MM.1S (cell line): ENCODE data around the gene MYBPC2.
A peak's percentile ranks its signal among the peaks of the same experiment; 100 is the strongest.

Source experiments
- DNase-seq: peaks from one replicate; pipeline ENCODE4 v3.0.0-alpha.2; 2015
- H2AFZ ChIP-seq: fragments of 300-600 bp; sonication (generic); 2 replicates; pipeline ENCODE4 v1.6.0; 2016; ENCODE audit warnings: antibody characterized with exemption, low read length
- H3F3A ChIP-seq: fragments of 300-600 bp; sonication (generic); 2 replicates; pipeline ENCODE4 v1.6.1; 2016; ENCODE audit warnings: mild to moderate bottlenecking, antibody characterized with exemption, low read length, moderate library complexity, mixed read lengths; ENCODE audit not compliant: insufficient read depth
- H3K27ac ChIP-seq: fragments of 300-600 bp; sonication (generic); 2 replicates; pipeline ENCODE4 v1.5.1; 2016; ENCODE audit warnings: mild to moderate bottlenecking, low read length
- H3K27me3 ChIP-seq: fragments of 300-600 bp; sonication (generic); replicated peaks from 2 replicates; pipeline ENCODE4 v1.6.0; 2016; ENCODE audit warnings: low read length; ENCODE audit not compliant: insufficient read depth
- H3K36me3 ChIP-seq: fragments of 300-600 bp; sonication (generic); replicated peaks from 2 replicates; pipeline ENCODE4 v1.6.1; 2016; ENCODE audit warnings: mild to moderate bottlenecking, low read length, mixed read lengths; ENCODE audit not compliant: insufficient read depth
- H3K4me1 ChIP-seq: fragments of 300-600 bp; sonication (generic); 2 replicates; pipeline ENCODE4 v1.6.1; 2016; ENCODE audit warnings: low read length, mixed read lengths
- H3K4me2 ChIP-seq: fragments of 300-600 bp; sonication (generic); 2 replicates; pipeline ENCODE4 v1.6.0; 2016; ENCODE audit warnings: low read depth, low read length
- H3K4me3 ChIP-seq: fragments of 300-600 bp; sonication (generic); 2 replicates; pipeline ENCODE4 v1.5.1; 2016; ENCODE audit warnings: low read length, mixed read lengths
- H3K79me2 ChIP-seq: fragments of 300-600 bp; sonication (generic); 2 replicates; pipeline ENCODE4 v1.6.1; 2016; ENCODE audit warnings: mixed run types, low read length, mixed read lengths
- H3K9ac ChIP-seq: fragments of 300-600 bp; sonication (generic); 2 replicates; pipeline ENCODE4 v1.6.1; 2016; ENCODE audit warnings: low read length, mixed read lengths
- H3K9me2 ChIP-seq: fragments of 300-600 bp; sonication (generic); replicated peaks from 2 replicates; pipeline ENCODE4 v1.6.1; 2016; ENCODE audit warnings: mild to moderate bottlenecking, low read length, mixed read lengths; ENCODE audit not compliant: insufficient read depth
- H3K9me3 ChIP-seq: fragments of 300-600 bp; sonication (generic); replicated peaks from 2 replicates; pipeline ENCODE4 v1.6.1; 2016; ENCODE audit warnings: mild to moderate bottlenecking, low read length, mixed read lengths; ENCODE audit not compliant: insufficient read depth
- H4K20me1 ChIP-seq: fragments of 300-600 bp; sonication (generic); 2 replicates; pipeline ENCODE4 v1.6.1; 2016; ENCODE audit warnings: mild to moderate bottlenecking, low read length, moderate library complexity, mixed read lengths; ENCODE audit not compliant: insufficient read depth
- EZH2 ChIP-seq: fragments of 300-600 bp; sonication (generic); optimal IDR thresholded peaks from 2 replicates; pipeline ENCODE3; 2017; ENCODE audit warnings: low read depth, mild to moderate bottlenecking, antibody characterized with exemption, low read length, mixed read lengths
- EZH2phosphoT487 ChIP-seq: fragments of 300-600 bp; sonication (generic); IDR thresholded peaks from 2 replicates; pipeline ENCODE4 v1.6.1; 2018; ENCODE audit warnings: antibody characterized with exemption, low read length
- TF ChIP-seq, protein P1 (sequence below): fragments of 300-600 bp; sonication (generic); IDR thresholded peaks from 2 replicates; pipeline ENCODE4 v1.5.1; 2016; ENCODE audit warnings: antibody characterized with exemption, low read length, mixed read lengths

Gene MYBPC2

DNA sequence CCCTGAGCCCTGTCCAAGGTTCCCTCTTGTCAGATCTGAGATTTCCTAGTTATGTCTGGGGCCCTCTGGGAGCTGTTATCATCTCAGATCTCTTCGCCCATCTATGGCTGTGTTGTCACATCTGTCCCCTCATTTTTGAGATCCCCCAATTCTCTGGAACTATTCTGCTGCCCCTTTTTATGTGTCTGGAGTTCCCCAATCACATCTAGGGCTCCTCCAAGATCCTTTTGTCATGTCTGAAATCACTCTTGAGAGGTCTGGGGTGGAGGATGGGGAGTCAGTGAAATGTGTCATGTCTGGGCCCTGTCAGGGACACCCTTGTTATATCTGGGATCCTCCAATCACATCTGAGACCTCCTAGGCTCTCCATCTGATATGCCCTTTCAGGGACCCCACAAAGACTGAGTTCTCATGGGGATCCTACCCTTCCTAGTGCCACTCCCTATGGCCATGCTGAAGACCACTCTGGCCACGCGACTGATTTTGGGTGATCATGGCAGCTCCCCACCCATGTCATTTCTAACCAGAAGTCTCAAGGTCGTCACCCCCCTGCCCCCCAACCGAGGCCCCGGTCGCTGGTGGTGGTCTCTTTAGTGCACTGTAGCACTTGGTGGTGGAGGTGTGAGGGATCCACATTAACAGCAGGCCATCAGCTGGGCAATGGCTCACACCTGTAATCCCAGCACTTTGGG lies 3.8 kb upstream of the MYBPC2 start:
- Histone ChIP-seq H3F3A (no peaks in the 10 kb centered on the region), H3K27me3 (peaks cover 45% of the 10 kb centered on the region), H3K27ac (no peak overlapping the region), H3K9ac (no peak overlapping the region), H3K4me1 (peaks cover 13% of the 10 kb centered on the region), H3K4me2 (no peak overlapping the region), H3K9me3 (no peaks in the 10 kb centered on the region), H3K36me3 (no peaks in the 10 kb centered on the region), H3K79me2 (no peaks in the 10 kb centered on the region), H2AFZ (no peak overlapping the region), H3K9me2 (no peaks in the 10 kb centered on the region), H4K20me1 (no peaks in the 10 kb centered on the region), H3K4me3 (no peak overlapping the region)
- no peak for DNase-seq
- TF ChIP-seq EZH2phosphoT487: no peak
- no peak for TF ChIP-seq EZH2
- TF ChIP-seq, protein P1, sequence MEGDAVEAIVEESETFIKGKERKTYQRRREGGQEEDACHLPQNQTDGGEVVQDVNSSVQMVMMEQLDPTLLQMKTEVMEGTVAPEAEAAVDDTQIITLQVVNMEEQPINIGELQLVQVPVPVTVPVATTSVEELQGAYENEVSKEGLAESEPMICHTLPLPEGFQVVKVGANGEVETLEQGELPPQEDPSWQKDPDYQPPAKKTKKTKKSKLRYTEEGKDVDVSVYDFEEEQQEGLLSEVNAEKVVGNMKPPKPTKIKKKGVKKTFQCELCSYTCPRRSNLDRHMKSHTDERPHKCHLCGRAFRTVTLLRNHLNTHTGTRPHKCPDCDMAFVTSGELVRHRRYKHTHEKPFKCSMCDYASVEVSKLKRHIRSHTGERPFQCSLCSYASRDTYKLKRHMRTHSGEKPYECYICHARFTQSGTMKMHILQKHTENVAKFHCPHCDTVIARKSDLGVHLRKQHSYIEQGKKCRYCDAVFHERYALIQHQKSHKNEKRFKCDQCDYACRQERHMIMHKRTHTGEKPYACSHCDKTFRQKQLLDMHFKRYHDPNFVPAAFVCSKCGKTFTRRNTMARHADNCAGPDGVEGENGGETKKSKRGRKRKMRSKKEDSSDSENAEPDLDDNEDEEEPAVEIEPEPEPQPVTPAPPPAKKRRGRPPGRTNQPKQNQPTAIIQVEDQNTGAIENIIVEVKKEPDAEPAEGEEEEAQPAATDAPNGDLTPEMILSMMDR: no peak

DNA sequence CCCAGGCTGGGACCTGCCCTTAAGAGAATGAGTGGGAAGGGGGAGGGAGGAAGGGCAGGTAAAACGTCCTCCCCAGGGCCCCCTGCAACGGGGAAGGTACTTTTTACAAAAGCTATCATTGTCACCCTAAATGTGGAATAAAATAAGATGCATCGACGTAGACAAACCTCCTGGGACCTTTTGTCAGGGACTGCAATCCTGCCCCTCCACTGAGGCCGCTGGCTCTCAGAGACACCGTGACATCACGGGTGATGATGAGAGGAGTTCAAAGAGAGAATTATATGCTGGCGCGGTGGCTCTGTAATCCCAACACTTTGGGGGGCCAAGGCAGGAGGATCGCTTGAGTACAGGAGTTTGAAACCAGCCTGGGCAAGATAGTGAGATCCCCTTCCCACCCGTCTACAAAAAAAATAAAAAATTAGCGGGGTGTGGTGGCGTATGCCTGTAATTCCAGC lies 1.8 kb upstream of the MYBPC2 start:
- Histone ChIP-seq H3K4me3 (peak overlapping the region; percentile 49), H3K9me2 (no peaks in the 10 kb centered on the region), H3F3A (no peaks in the 10 kb centered on the region), H3K9me3 (no peaks in the 10 kb centered on the region), H3K9ac (no peak overlapping the region; the same call in 1 of the 2 replicates), H3K27me3 (peaks cover 54% of the 10 kb centered on the region), H3K4me2 (peak overlapping the region; percentile 82), H3K79me2 (no peaks in the 10 kb centered on the region), H2AFZ (peak overlapping the region; percentile 53; the same call in 1 of the 2 replicates), H3K27ac (no peak overlapping the region), H4K20me1 (no peaks in the 10 kb centered on the region), H3K4me1 (peaks cover 25% of the 10 kb centered on the region), H3K36me3 (no peaks in the 10 kb centered on the region)
- no peak for DNase-seq
- TF ChIP-seq EZH2: no peak
- TF ChIP-seq EZH2phosphoT487: no peak
- TF ChIP-seq, protein P1: no peak

DNA sequence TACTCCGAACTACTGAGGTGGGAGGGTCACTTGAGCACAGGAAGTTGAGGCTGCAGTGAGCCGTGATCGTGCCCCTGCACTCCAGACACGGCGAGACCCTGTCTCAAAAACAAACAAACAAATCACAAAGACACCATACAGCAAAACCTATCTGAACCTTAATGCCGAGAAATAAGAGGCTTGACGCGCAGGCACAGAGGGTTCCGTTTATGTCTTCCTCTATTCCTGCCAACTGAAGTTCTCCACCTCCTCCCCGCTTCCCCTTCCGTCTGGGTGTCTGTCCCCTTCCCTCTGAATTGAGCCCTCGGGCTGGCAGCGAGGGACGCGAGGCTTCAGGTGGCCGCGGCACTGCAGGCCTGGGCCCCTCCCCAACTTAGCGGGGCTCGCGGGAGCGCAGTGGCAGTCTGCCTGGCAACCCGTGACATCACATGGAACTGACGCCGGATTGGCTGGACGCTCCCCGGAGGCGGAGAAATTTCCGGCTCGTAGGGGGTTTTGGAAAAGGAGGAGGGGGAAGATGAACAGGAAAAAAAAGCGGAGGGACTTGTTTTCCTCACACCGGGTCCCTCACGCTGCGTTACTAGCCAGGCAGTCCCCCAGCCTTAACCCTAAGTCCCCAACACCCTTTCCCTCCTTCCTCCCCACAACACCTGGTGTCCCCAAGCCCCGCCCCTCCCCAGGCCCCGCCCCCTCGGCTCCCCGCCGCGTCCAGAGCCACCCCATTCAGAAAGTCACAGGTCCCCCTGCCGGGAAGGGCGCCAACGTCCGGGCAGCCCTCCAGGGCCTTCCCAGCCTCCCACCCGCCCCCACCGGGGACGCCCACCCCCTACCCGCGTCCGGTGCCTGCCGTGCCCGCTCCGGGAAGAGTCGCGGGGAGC lies 1.1 kb upstream of the MYBPC2 start:
- Histone ChIP-seq H3K36me3 (no peaks in the 10 kb centered on the region), H3K27ac (no peak overlapping the region), H3F3A (no peaks in the 10 kb centered on the region), H2AFZ (peak overlapping the region; percentile 78), H3K4me1 (peaks cover 25% of the 10 kb centered on the region), H3K79me2 (no peaks in the 10 kb centered on the region), H3K27me3 (peaks cover 60% of the 10 kb centered on the region), H3K9me3 (no peaks in the 10 kb centered on the region), H3K4me3 (peak overlapping the region; percentile 49), H3K4me2 (peak overlapping the region; percentile 86), H4K20me1 (no peaks in the 10 kb centered on the region), H3K9ac (peak overlapping the region; percentile 48; the same call in 1 of the 2 replicates), H3K9me2 (no peaks in the 10 kb centered on the region)
- TF ChIP-seq EZH2 (no peak), EZH2phosphoT487 (no peak)
- TF ChIP-seq, protein P1: no peak
- peak; percentile 73 for DNase-seq
